SKM-1 (cell line): ENCODE data around the gene GRB10.

Source experiments
- DNase-seq: peaks from one replicate; lab custom pipeline; 2025; ENCODE audit not compliant: unreplicated experiment; lab: John Stamatoyannopoulos, UW

The GRB10 gene

GRCh38 chr7:50696810-50697582, 85.7 kb downstream of the GRB10 start:
- DNase-seq, result no peak

DNA sequence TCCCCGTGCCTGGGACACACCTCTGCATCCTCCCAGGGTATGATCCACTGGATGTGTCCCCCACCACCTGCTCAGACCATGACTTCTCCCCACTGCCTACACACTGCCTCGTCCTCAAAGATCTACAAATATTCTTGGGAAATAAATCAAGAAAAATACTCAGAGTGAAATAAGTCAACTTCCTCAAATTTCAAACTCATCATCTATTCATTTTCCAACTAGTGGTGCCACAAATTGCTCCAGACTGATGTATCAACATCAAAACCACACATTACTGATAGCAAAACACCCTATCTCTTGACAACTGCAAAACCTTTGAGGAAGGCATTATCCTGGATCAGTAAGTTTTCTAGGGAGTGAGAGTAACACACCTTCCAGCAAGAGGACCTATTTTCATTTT, 87.7 kb downstream of the GRB10 start:
- no peak for DNase-seq

DNA sequence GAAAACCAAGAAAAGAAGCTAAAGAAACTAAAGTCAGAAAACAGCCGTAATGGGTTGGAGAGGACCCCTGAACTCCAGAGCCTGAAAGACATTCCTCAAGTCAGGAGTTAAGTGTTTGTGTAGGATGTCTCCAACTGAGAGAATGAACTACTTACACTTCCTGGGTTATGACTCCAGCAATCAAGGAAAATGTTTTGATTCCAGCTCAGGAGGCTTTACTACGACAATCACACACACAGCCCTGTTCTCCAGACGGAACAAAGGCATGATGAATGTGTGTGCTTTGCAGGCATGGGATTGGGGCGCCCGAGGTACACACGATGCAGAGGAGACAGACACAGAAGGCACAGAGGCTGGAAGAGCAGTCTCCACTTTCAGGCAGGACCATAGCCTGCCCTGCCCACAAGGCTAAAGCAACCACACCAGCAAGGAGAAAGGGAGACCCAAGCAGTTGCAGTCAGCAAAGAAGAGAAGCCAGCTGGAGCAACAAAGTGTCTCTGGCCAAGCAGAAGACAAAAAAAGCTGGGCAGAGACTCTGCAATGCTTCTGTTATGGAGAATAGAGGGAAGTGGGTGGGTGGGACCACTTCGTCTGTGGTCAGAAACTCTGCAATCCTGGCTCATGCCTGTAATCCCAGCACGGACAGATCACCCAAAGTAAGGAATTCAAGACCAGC, 89.1 kb downstream of the GRB10 start:
- DNase-seq, result no peak

DNA sequence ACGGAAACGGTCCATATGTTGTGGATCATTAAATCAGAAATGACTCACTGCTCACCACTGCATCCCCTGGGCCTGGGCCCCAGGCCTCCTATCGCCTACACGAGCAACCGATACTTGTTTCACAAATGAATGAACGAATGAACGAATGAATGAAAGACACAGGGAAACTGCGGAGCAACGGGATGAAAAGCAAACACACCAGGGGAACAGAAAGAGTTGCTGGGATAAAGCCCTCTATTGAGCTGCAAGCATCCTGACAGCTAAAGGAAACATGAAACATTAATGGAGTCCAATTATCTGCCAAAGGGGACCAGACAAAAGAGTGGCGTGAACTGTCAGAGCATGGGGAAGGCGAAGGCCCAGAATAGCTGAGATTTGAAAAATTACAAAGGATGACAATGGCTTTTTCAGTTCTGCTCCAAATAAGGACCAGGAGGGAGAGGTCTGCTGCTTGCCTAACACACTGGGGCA, 92.1 kb downstream of the GRB10 start:
- DNase-seq, result no peak

DNA sequence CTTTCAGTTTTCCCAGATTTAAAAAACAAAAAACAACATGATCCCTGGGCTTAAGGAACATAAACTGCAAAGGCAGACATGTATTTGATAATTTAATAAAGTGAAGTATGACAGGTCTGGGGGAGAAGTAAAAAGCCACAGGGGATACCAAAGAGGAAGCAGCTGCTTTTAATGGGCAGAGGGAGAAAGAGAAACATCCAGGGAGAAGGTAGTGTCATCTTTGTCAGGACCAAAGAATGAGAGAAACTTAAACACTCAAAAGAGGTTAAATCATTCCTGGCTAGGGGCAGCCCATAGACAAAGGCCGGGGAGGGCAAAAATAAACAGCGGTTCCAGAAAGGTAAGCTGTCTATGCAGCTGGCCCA, 94.5 kb downstream of the GRB10 start:
- no peak for DNase-seq

DNA sequence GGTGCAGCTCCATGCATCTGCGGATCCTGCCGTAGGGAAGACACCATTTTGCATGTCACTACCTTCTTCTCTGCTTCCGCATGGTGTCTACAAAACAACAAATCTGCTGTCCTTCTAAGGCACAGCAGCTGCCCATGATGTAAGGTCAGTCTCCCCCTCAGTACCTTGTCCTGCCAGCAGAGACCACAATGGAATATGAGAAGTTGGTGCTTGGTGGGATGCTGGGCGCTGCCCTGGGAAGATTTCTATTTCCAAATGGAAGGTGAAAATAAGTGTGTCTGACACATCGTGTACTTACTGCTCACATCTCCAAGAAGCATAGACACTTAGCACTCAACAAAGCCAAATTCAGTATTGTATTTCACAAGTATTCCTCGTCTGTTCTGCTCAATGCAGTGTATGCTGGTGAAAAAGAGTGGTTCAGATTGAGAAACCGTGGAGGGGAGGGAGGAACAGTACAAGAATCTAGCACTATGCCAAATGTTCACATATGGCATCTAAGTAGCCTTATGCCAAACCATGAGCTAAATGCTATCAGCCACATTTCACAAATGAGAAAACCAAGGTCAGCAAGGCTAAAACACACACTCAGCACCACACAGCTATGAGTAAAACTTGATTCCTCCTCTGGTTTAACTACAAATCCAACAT, 95.0 kb downstream of the GRB10 start:
- DNase-seq, result no peak

DNA sequence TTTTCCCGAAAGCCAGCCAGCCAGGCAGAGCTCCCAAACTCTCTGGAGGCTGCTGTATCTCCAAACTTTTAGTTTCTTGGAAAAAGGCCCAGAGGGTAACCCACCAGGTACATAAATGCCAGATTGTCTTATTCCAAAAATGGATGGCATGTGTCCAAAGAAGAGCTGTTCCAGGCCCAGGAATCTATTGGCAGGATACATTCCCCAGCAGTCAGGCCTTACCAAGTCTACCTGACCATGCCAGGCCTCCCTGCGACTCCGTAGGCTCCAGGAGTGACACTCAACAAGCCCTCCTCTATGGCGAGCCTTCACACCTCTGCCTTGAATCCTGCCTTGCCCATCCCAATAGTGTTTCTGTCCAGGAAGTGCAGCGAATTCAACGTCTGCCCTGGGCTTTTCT, 95.6 kb downstream of the GRB10 start:
- DNase-seq, result no peak

- DNase-seq, result no peak
These were observed 97.3 kb downstream of the GRB10 start for GRCh38 chr7:50685135-50686065.

- no peak for DNase-seq
These were observed 98.0 kb downstream of the GRB10 start for GRCh38 chr7:50684713-50685075.

DNA sequence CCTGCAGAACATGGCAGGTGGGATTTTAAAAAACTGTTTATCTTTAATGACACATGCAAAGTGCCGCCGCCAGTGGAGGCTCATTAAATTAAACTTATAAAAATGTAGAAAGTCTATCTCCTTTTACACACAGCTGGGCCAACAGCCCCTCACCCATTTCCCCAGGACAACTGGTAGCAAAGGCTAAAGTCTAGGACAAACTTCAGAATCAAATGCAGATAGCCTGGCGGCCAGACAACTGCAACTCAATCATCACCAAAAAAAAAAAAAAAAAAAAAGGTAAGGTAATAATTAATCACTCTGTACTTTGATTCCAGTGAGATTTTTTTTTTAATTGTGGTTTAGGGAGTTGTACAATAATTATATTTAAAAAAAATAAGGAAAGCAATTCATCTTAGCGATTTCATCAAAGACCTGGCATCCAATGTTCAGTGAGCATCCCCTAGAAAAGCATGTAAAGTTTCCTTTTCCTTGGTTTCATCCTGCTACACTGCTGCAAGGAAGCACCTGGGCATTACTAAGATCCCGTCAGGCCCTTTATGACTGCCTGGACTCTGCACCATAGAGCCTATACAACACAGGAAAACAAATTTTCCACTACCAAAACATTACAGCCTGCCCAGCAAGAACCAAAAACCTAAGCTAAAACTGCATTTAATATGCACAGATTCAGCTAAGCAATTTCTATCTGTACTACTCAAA, 98.5 kb downstream of the GRB10 start:
- DNase-seq, result no peak

DNA sequence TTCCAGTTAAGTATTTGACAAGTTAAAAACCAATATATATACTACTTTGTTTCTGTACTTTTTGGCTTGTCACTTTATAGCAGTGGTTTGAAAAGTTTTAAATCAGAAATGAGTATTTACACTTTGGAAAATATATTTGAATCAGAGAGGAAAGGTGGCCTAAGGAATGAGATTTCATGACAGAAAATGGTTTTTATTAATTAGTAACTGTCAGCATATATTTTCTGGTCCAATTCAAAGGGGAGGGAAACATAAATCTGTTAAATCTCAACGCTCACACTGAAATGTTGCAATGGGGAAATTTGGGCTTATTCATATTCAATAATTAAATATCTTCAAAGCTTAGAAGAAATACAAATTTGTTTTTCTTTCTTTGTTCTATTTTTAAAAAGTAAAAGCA, 100.1 kb downstream of the GRB10 start:
- no peak for DNase-seq

GRCh38 chr7:50682079-50682478, 100.6 kb downstream of the GRB10 start:
- DNase-seq, result no peak

- DNase-seq, result no peak
These were observed 101.2 kb downstream of the GRB10 start for GRCh38 chr7:50681432-50682045.

GRCh38 chr7:50679218-50680007, 103.3 kb downstream of the GRB10 start:
- DNase-seq, result peak; percentile 5

GRCh38 chr7:50678586-50678985, 104.1 kb downstream of the GRB10 start:
- DNase-seq, result no peak

DNA sequence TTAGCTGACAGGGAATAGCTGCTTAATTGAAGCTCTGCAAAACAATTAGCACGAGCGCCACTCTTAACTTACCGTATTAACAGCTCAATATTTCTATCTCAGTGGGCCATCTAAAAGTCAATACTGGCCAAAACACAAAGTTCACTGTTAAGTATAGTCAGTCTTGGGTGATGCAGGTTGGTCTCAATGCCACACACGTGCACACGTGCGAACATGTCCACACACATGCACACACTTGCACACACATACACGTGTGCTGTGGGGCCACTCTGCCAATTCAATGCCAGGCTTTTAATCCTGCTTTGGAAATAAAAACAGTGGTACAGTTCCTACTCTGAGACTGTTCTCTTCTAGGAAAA, 105.1 kb downstream of the GRB10 start:
- DNase-seq, result no peak

DNA sequence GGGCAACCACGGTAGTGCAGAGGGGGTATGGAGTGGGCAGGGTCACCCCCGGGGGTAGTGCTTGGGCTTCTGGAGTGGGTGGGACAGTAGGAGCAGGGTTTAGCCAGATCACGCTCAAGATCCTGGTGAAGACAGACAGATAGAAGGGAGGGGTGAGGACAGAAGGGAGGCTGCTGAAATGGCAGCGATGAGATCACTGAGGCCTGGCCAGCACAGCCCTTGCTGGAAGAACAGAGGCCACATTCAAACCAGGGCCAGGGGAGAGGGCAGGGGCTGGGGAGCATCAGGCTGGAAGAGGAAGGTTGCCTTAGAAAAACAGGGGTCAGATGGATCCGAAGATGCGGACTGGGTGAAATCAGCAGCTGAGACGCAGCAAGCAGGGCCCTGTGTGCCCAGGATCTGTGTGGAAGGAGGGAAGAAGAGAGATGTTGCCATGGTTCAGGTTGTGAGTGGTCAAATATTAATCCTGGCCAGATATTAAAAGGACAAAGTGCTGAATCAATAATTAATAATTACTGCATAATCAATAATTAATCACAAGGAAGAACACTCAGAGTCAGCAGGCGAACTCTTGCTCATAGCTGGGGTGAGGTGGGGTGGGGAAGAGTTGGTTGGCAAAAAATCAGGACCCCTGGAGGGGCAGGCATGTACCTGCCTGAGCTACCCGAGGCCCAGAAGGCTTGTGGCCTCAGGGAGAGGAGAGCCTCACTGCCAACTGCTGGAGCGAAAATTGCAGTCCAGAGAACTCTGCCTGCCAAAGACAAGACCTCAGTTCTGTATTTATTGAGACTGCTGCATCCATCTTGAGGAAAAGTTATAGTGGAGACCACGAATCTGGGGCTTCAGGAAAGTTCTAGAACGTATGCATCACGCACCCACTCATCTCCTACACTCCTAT, 105.7 kb downstream of the GRB10 start:
- no peak for DNase-seq

- no peak for DNase-seq
These were observed 106.6 kb downstream of the GRB10 start for GRCh38 chr7:50676079-50676478.
